Mucosa of descending colon (tissue), 3 donors: ENCODE measurements around the gene RPL35. TPM values are rescaled to one million over a fixed set of nuclear protein-coding genes. Genes with fewer than 3 reads are reported as not detected.

ENCODE experiments used
- ATAC-seq: fragments of 200-7000 bp; cut with Tn5 transposase; one replicate; pipeline ENCODE4 v1.9.1; 2020; ENCODE audit warnings: mild to moderate bottlenecking, moderate library complexity
- DNase-seq, 3 donors: peaks; one replicate each; pipeline ENCODE4 v3.0.0-alpha.2; 2020
- H3K36me3 ChIP-seq: fragments of 200-600 bp; one replicate; pipeline ENCODE4 v1.8.0; 2021; ENCODE audit warnings: low read depth, mild to moderate bottlenecking
- H3K4me1 ChIP-seq: fragments of 200-600 bp; one replicate; pipeline ENCODE4 v1.8.0; 2021; ENCODE audit warnings: low read depth, mild to moderate bottlenecking
- H3K4me3 ChIP-seq: fragments of 200-600 bp; one replicate; pipeline ENCODE4 v1.8.0; 2021; ENCODE audit warnings: mild to moderate bottlenecking
- H3K9me3 ChIP-seq: fragments of 200-600 bp; one replicate; pipeline ENCODE4 v1.8.0; 2021; ENCODE audit warnings: mild to moderate bottlenecking
- intact Hi-C, 2 donors: fragments of 100-400 bp; cut with DNase I in 1 of 2; cut with micrococcal nuclease in 1 of 2; formaldehyde crosslinking; loops; one replicate each; pipeline versions ENCODE4 v1.11.0 to v1.11.1; 2022; cut with DNase I, micrococcal nuclease
- total RNA-seq, 3 donors: library from RNA; stranded (reverse); fragmentation: NEBNext Ultra II Directional in 2 of 3; extraction: Animal tissue kit (Norgen Biotek cat#: 25700) in 2 of 3; gene quantifications; one replicate each; pipeline versions ENCODE4 v1.2.1 to v1.2.4, GENCODE V29; 2021 to 2023
- TF ChIP-seq, protein P1 (sequence below): fragments of 200-600 bp; IDR thresholded peaks from one replicate; pipeline ENCODE4 v1.8.0; 2022; ENCODE audit warnings: antibody characterized with exemption, mild to moderate bottlenecking
- donor health status: DM: no; HTN: no; CAD: no; lungs with moderate emphysema.
- donor health status: DM: no; HTN: no; CAD: no.
- donor health status: DM: no; HTN: yes; CAD: no.

The RPL35 gene
- total RNA-seq, 3 donors from 2014 or later, result 676 to 897 (median 838) TPM

DNA sequence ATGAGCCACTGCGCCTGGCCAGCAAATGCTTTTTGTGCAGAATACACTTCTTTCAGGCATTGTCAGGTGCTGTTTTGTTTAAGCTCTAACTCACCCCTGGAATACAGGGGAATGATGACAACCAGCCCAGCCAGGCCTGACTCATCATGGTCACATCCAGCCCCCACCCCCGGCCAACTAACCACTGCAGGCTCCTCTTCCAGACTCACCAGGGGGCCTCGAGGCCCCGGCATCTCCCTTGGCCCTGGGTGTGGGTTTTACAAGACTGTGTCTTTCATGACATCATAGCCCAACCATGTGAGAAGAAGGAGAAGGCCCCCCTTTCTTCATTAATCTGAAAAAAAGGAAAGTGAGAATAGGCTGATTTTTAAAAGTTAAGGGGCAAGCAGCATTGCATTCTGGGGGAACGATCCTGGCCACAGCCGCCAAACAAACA lies 49.3 kb downstream of the RPL35 start:
- DNase-seq, result no peak

GRCh38 chr9:124810663-124811355 lies 50.9 kb downstream of the RPL35 start:
- Histone ChIP-seq H3K9me3 (no peaks in the 10 kb centered on the region), H3K4me1 (no peaks in the 10 kb centered on the region), H3K4me3 (no peak overlapping the region), H3K36me3 (no peaks in the 10 kb centered on the region)
- no peak for ATAC-seq
- intact Hi-C loops, result no loop called here
- TF ChIP-seq, protein P1, sequence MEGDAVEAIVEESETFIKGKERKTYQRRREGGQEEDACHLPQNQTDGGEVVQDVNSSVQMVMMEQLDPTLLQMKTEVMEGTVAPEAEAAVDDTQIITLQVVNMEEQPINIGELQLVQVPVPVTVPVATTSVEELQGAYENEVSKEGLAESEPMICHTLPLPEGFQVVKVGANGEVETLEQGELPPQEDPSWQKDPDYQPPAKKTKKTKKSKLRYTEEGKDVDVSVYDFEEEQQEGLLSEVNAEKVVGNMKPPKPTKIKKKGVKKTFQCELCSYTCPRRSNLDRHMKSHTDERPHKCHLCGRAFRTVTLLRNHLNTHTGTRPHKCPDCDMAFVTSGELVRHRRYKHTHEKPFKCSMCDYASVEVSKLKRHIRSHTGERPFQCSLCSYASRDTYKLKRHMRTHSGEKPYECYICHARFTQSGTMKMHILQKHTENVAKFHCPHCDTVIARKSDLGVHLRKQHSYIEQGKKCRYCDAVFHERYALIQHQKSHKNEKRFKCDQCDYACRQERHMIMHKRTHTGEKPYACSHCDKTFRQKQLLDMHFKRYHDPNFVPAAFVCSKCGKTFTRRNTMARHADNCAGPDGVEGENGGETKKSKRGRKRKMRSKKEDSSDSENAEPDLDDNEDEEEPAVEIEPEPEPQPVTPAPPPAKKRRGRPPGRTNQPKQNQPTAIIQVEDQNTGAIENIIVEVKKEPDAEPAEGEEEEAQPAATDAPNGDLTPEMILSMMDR, result no peak
- no peak for DNase-seq

More for the DNA sequence above, 49.3 kb downstream of the RPL35 start:
- Histone ChIP-seq H3K4me1 (no peaks in the 10 kb centered on the region), H3K9me3 (no peaks in the 10 kb centered on the region), H3K36me3 (no peaks in the 10 kb centered on the region), H3K4me3 (no peak overlapping the region)
- intact Hi-C loops, result no loop called here
- TF ChIP-seq, protein P1, result no peak
- ATAC-seq, result peak; percentile 40

DNA sequence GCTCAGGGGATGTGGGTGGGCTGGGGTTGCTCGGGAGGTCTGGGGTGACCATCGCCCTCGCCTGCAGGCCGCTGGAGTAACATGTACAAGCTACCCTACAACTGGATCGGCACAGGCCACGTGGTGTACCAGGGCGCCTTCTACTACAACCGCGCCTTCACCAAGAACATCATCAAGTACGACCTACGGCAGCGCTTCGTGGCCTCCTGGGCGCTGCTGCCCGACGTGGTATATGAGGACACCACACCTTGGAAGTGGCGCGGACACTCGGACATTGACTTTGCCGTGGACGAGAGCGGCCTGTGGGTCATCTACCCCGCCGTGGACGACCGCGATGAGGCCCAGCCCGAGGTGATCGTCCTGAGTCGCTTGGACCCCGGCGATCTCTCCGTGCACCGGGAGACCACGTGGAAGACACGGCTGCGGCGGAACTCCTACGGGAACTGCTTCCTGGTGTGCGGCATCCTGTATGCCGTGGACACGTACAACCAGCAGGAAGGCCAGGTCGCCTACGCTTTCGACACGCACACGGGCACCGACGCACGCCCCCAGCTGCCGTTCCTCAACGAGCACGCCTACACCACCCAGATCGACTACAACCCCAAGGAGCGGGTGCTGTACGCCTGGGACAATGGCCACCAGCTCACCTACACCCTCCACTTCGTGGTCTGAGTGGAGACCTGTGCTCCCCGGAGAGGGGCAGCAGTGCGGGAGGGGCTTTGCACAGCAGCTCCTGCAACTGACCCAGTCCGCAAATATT lies 51.8 kb downstream of the RPL35 start:
- no peaks in the 10 kb centered on the region for H3K9me3 ChIP-seq
- no peaks in the 10 kb centered on the region for H3K36me3 ChIP-seq
- no peak for DNase-seq
- intact Hi-C loops, result no loop called here
- TF ChIP-seq, protein P1, result no peak
- H3K4me3 ChIP-seq, result no peak overlapping the region
- no peaks in the 10 kb centered on the region for H3K4me1 ChIP-seq
- no peak for ATAC-seq

GRCh38 chr9:124809211-124809610 lies 52.5 kb downstream of the RPL35 start:
- Histone ChIP-seq H3K4me1 (no peaks in the 10 kb centered on the region), H3K9me3 (no peaks in the 10 kb centered on the region), H3K36me3 (no peaks in the 10 kb centered on the region), H3K4me3 (no peak overlapping the region)
- no peak for DNase-seq
- intact Hi-C loops, result no loop called here
- no peak for ATAC-seq
- TF ChIP-seq, protein P1, result no peak

GRCh38 chr9:124808246-124808956 lies 53.4 kb downstream of the RPL35 start:
- Histone ChIP-seq H3K9me3 (no peaks in the 10 kb centered on the region), H3K36me3 (no peaks in the 10 kb centered on the region), H3K4me3 (no peak overlapping the region), H3K4me1 (no peaks in the 10 kb centered on the region)
- ATAC-seq (no peak), DNase-seq (no peak)
- intact Hi-C loops, result no loop called here
- TF ChIP-seq, protein P1, result no peak

Other genes starting within 250 kb of the RPL35 start
- gene NR6A1, start 90.6 kb downstream of the RPL35 start, total RNA-seq, result 1 to 10 TPM; 5.6 to 8.4 (median 7.0) TPM
- gene OLFML2A, start 84.8 kb downstream of the RPL35 start, total RNA-seq, result 10 to 100 TPM in 1 of 3 donors, 1 to 10 TPM in 2; 2.8 to 48.3 (median 4.7) TPM
- gene WDR38, start 8.5 kb downstream of the RPL35 start, total RNA-seq, result not detected
- 10 to 100 TPM; 29.5 to 41.9 (median 37.2) TPM for gene ARPC5L, start 173 bp upstream of the RPL35 start, total RNA-seq
- gene GOLGA1, start 79.1 kb upstream of the RPL35 start, total RNA-seq, result 10 to 100 TPM; 23.6 to 37.1 (median 31.2) TPM